ENCODE measurements around the gene HDAC4. TPM values are rescaled to one million over a fixed set of nuclear protein-coding genes. Genes with fewer than 3 reads are reported as not detected.

Gene HDAC4
- total and polyA plus RNA-seq, 9 donors = 7.0 to 74.0 (median 46.3) TPM

DNA sequence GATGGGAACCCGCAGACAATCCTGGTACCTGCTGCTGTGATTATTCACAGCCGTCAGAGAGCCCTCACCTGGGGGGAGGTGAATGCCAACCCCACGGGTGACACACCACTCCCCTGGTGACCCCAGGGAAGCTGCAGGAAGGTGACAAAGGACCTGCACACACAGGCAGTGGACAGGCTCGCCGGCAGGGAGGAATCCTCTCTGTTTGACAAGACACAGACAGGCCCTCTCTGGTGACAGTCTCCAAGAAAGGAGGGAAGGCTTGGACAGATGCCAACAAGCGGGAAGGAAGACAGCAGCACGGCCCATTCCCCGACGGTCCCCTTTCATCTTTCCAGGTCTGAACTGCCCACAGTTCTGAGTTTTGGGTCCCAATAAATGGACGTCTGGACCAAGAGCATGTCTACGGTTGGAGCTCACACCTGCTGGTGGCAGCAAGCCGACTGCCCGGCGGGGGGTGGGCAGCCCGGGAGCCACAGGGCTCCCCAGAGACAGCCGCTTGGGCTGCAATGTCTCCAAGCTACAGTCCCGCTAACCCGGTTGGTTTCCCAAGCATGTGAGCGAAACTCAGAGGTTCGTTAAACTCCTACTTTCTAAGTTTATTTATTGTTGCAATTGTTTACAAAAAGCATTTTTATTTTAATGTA, 31.8 kb downstream of the HDAC4 start:
- Histone ChIP-seq H3K9me3 (no peaks in the 10 kb centered on the region), H3K4me1 (ENCODE audit: insufficient read depth) (no peaks in the 10 kb centered on the region), H3K27ac (no peak overlapping the region), H3K4me3 (no peak overlapping the region), H3K36me3 (no peaks in the 10 kb centered on the region), H3K27me3 (no peaks in the 10 kb centered on the region)
- DNase-seq = peak in 1 of 5 donors; percentile 23
- 66 to 70% (median 67%) methylated on average over 20 of the region's 20 CpGs for WGBS, 3 donors
- TF ChIP-seq, protein P1, sequence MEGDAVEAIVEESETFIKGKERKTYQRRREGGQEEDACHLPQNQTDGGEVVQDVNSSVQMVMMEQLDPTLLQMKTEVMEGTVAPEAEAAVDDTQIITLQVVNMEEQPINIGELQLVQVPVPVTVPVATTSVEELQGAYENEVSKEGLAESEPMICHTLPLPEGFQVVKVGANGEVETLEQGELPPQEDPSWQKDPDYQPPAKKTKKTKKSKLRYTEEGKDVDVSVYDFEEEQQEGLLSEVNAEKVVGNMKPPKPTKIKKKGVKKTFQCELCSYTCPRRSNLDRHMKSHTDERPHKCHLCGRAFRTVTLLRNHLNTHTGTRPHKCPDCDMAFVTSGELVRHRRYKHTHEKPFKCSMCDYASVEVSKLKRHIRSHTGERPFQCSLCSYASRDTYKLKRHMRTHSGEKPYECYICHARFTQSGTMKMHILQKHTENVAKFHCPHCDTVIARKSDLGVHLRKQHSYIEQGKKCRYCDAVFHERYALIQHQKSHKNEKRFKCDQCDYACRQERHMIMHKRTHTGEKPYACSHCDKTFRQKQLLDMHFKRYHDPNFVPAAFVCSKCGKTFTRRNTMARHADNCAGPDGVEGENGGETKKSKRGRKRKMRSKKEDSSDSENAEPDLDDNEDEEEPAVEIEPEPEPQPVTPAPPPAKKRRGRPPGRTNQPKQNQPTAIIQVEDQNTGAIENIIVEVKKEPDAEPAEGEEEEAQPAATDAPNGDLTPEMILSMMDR (IDR thresholded peaks at IDR 0.05) = no peak
- no peak for TF ChIP-seq POLR2A (IDR thresholded peaks at IDR 0.05)
- no peak for TF ChIP-seq EP300 (IDR thresholded peaks at IDR 0.05)
- intact Hi-C loops (cut with DNase I) = no loop called here

GRCh38 chr2:239368321-239368720, 32.5 kb downstream of the HDAC4 start:
- intact Hi-C loops (cut with DNase I) = no loop called here
- H3K36me3 ChIP-seq = no peaks in the 10 kb centered on the region
- no peaks in the 10 kb centered on the region for H3K4me1 ChIP-seq (ENCODE audit: insufficient read depth)
- 91 to 95% (median 93%) methylated on average over 9 of the region's 9 CpGs for WGBS, 3 donors
- H3K9me3 ChIP-seq = no peaks in the 10 kb centered on the region
- no peaks in the 10 kb centered on the region for H3K27me3 ChIP-seq
- no peak overlapping the region for H3K27ac ChIP-seq
- TF ChIP-seq, protein P1 (IDR thresholded peaks at IDR 0.05) = no peak
- peak in 1 of 5 donors; percentile 12 for DNase-seq
- H3K4me3 ChIP-seq = no peak overlapping the region

DNA sequence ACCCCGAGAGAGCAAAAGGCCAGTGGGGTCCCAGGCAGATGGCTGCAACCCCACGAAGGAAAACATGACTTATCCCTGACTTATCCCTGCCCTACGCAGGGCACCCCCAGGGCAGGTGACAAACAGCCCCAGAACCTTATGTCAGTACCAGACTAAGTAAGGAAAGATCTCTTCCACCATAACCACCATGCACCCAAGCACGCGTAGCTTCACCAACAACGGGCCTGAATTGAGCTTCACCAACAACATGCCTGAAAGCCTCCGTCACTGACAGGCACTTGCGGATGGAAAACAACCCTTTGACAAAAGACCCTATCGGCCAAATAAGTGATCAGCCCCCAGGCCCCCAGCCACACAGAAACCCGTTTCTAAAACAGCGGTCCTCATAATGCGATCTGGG, 34.1 kb downstream of the HDAC4 start:
- peak in 2 of 5 donors; percentile 7 to 9 for DNase-seq
- Histone ChIP-seq H3K36me3 (no peaks in the 10 kb centered on the region), H3K4me1 (ENCODE audit: insufficient read depth) (no peaks in the 10 kb centered on the region), H3K27me3 (no peaks in the 10 kb centered on the region), H3K27ac (no peak overlapping the region), H3K4me3 (no peak overlapping the region), H3K9me3 (no peaks in the 10 kb centered on the region)
- intact Hi-C loops (cut with DNase I) = no loop called here
- 89 to 96% (median 95%) methylated on average over 12 of the region's 12 CpGs for WGBS, 3 donors
- TF ChIP-seq EP300 (IDR thresholded peaks at IDR 0.05) = no peak
- no peak for TF ChIP-seq POLR2A (IDR thresholded peaks at IDR 0.05)
- TF ChIP-seq, protein P1 (IDR thresholded peaks at IDR 0.05) = no peak

GRCh38 chr2:239365782-239366435, 34.9 kb downstream of the HDAC4 start:
- TF ChIP-seq, protein P1 (IDR thresholded peaks at IDR 0.05) = no peak
- TF ChIP-seq POLR2A (IDR thresholded peaks at IDR 0.05) = no peak
- no peak for TF ChIP-seq EP300 (IDR thresholded peaks at IDR 0.05)
- Histone ChIP-seq H3K9me3 (no peaks in the 10 kb centered on the region), H3K4me1 (ENCODE audit: insufficient read depth) (no peaks in the 10 kb centered on the region), H3K27me3 (no peaks in the 10 kb centered on the region), H3K36me3 (no peaks in the 10 kb centered on the region), H3K4me3 (no peak overlapping the region), H3K27ac (no peak overlapping the region)
- intact Hi-C loops (cut with DNase I) = no loop called here
- DNase-seq = peak in 2 of 5 donors; percentile 14 to 17
- 92 to 95% (median 94%) methylated on average over 31 to 32 of the region's 32 CpGs for WGBS, 3 donors
